Spleen (tissue), 11 donors: ENCODE results near the gene PMPCA. TPM values are rescaled to one million over a fixed set of nuclear protein-coding genes. Genes with fewer than 3 reads are reported as not detected.

Experiments used
- DNase-seq: peaks from one replicate; pipeline ENCODE4 v3.0.0-alpha.2; 2020
- H3K27ac ChIP-seq, 8 donors: fragments of 200-600 bp; sonication (generic) in 7 of 8; 1 replicate in 4 of 8; 2 replicates in 4 of 8; pipeline versions ENCODE4 v1.5.0 to v1.8.0; 2016 to 2021; ENCODE audit warnings: inconsistent platforms in 4 of 8, mild to moderate bottlenecking in 4 of 8, moderate library complexity in 1 of 8
- H3K27me3 ChIP-seq, 7 donors: fragments of 200-600 bp; sonication (generic) in 6 of 7; replicated peaks in 1 of 7; 1 replicate in 4 of 7; 2 replicates in 3 of 7; pipeline versions ENCODE4 v1.5.0 to v1.8.0; 2016 to 2021; ENCODE audit warnings: inconsistent platforms in 3 of 7, mild to moderate bottlenecking in 1 of 7
- H3K36me3 ChIP-seq, 6 donors: fragments of 200-600 bp; sonication (generic) in 5 of 6; 1 replicate in 4 of 6; 2 replicates in 2 of 6; pipeline versions ENCODE4 v1.5.0 to v1.8.0; 2016 to 2021; ENCODE audit warnings: inconsistent platforms in 2 of 6
- H3K4me1 ChIP-seq, 6 donors: fragments of 200-600 bp; sonication (generic) in 5 of 6; 1 replicate in 3 of 6; 2 replicates in 3 of 6; pipeline versions ENCODE4 v1.5.0 to v1.8.0; 2016 to 2021; ENCODE audit warnings: inconsistent platforms in 3 of 6
- H3K4me3 ChIP-seq, 8 donors: fragments of 200-600 bp; sonication (generic) in 7 of 8; 1 replicate in 4 of 8; 2 replicates in 4 of 8; pipeline versions ENCODE4 v1.5.0 to v1.8.0; 2016 to 2021; ENCODE audit warnings: inconsistent platforms in 4 of 8, mild to moderate bottlenecking in 4 of 8, moderate library complexity in 2 of 8
- H3K9me3 ChIP-seq, 8 donors: fragments of 200-600 bp; sonication (generic) in 7 of 8; 1 replicate in 4 of 8; 2 replicates in 4 of 8; pipeline versions ENCODE4 v1.5.0 to v1.8.0; 2016 to 2021; ENCODE audit warnings: inconsistent platforms in 4 of 8
- POLR2A ChIP-seq, 3 donors: fragments of 450-650 bp; IDR thresholded peaks; one replicate each; pipeline ENCODE4 v1.5.1; 2017; ENCODE audit warnings: antibody characterized with exemption in 3 of 3, mild to moderate bottlenecking in 1 of 3
- POLR2AphosphoS5 ChIP-seq, 3 donors: sonication (generic); formaldehyde crosslinking; IDR thresholded peaks; one replicate each; pipeline ENCODE4 v1.5.1; 2017; ENCODE audit warnings: antibody characterized with exemption in 3 of 3
- WGBS, 5 donors: extraction: QIAGEN DNeasy Blood & Tissue Kit in 3 of 5; methylation state at CpG; one replicate each; pipeline versions ENCODE4 v1.1.5 to v1.1.7; 2013 to 2018; 5-methylcytosine and 5-hydroxymethylcytosine counted together
- intact Hi-C: fragments of 100-400 bp; cut with DNase I; formaldehyde crosslinking; loops from one replicate; pipeline ENCODE4 v1.15.0; 2023; ENCODE audit warnings: low total_unique reads
- polyA plus RNA-seq, 3 donors: library from polyadenylated mRNA; stranded (reverse); fragments of 200-250 nt; gene quantifications; one replicate each; pipeline ENCODE4 v1.2.1, GENCODE V29; 2013
- total RNA-seq, 7 donors: library from RNA; depleted of rRNA in 3 of 7; stranded (reverse); fragments of >200 nt in 3 of 7; fragmentation: NEBNext Ultra II Directional in 4 of 7; extraction: Animal tissue kit (Norgen Biotek cat#: 25700) in 4 of 7; gene quantifications; one replicate each; pipeline versions ENCODE4 v1.1.0 to v1.2.1, GENCODE V29; 2016 to 2021
- TF ChIP-seq, protein P1 (sequence below), 11 experiments: fragments of 200-600 bp in 7 of 11; fragments of 450-650 bp in 4 of 11; sonication (generic) in 4 of 11; IDR thresholded peaks in 8 of 11; conservative IDR thresholded peaks in 3 of 11; 1 replicate in 7 of 11; 2 replicates in 4 of 11; pipeline versions ENCODE4 v1.4.0 to v1.8.0; 2016 to 2021; ENCODE audit warnings: antibody characterized with exemption in 11 of 11, inconsistent platforms in 4 of 11, mild to moderate bottlenecking in 1 of 11
- donor health status: healthy with polysubstance abuse.
- donor health status: DM: no; HTN: no; CAD: no; lungs with moderate emphysema.
- donor health status: DM: no; HTN: no; CAD: no.
- donor health status: Bipolar disorder and iron deficiency.
- donor health status: healthy.
- donor health status: DM: no; HTN: no; CAD: no.
- donor health status: DM: yes; HTN: yes; CAD: no.

Gene PMPCA
- total and polyA plus RNA-seq, 10 donors: 36.8 to 56.2 (median 47.1) TPM

DNA sequence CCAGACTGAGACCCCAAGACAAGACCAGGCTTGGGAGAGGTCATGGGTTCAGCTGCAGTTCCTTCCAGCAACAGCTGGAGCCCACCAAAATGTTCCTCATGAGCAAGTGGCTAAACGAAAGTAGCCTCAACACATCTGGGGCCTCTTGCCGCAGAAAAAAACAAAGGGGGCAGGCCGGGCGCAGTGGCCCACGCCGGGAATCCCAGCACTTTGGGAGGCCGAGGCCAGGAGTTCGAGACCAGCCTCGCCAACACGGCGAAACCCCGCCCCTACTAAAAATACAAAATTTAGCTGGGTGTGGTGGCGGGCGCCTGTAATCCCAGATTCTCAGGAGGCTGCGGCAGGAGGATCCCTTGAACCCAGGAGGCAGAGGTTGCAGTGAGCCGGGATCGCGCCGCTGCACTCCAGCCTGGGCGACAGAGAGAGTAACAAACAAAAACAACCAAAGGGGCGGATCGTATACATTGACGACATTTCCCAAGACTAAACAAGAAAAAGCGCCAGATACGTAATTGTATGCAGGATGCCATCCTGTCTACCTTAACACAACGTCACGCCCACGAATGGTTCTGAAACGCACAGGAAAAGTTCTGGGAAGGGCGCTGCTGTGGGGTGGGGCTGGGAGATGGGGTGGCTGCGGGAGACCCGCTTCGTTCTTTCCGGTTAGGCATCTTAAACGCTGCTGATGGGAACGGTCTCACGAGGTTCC is 27.5 kb downstream of the PMPCA start:
- Histone ChIP-seq H3K4me3 (peak overlapping the region; percentile 66 to 99 (median 97)), H3K36me3 (peaks cover 0 to 64% (median 32%) of the 10 kb centered on the region in 6 donors), H3K4me1 (peaks cover 24 to 78% (median 61%) of the 10 kb centered on the region in 6 donors), H3K27me3 (peaks cover 0 to 7% (median 0%) of the 10 kb centered on the region in 7 donors), H3K9me3 (no peaks in the 10 kb centered on the region), H3K27ac (peak overlapping the region in 4 of 8 donors; percentile 86 to 89 (median 88))
- no peak for DNase-seq
- TF ChIP-seq, protein P1, sequence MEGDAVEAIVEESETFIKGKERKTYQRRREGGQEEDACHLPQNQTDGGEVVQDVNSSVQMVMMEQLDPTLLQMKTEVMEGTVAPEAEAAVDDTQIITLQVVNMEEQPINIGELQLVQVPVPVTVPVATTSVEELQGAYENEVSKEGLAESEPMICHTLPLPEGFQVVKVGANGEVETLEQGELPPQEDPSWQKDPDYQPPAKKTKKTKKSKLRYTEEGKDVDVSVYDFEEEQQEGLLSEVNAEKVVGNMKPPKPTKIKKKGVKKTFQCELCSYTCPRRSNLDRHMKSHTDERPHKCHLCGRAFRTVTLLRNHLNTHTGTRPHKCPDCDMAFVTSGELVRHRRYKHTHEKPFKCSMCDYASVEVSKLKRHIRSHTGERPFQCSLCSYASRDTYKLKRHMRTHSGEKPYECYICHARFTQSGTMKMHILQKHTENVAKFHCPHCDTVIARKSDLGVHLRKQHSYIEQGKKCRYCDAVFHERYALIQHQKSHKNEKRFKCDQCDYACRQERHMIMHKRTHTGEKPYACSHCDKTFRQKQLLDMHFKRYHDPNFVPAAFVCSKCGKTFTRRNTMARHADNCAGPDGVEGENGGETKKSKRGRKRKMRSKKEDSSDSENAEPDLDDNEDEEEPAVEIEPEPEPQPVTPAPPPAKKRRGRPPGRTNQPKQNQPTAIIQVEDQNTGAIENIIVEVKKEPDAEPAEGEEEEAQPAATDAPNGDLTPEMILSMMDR (IDR thresholded peaks at IDR 0.05 in 8 of 11, conservative IDR thresholded peaks at IDR 0.05 in 3 of 11): no peak
- 55 to 62% (median 57%) methylated on average over 37 of the region's 37 CpGs for WGBS, 5 donors
- intact Hi-C loops: no loop called here

DNA sequence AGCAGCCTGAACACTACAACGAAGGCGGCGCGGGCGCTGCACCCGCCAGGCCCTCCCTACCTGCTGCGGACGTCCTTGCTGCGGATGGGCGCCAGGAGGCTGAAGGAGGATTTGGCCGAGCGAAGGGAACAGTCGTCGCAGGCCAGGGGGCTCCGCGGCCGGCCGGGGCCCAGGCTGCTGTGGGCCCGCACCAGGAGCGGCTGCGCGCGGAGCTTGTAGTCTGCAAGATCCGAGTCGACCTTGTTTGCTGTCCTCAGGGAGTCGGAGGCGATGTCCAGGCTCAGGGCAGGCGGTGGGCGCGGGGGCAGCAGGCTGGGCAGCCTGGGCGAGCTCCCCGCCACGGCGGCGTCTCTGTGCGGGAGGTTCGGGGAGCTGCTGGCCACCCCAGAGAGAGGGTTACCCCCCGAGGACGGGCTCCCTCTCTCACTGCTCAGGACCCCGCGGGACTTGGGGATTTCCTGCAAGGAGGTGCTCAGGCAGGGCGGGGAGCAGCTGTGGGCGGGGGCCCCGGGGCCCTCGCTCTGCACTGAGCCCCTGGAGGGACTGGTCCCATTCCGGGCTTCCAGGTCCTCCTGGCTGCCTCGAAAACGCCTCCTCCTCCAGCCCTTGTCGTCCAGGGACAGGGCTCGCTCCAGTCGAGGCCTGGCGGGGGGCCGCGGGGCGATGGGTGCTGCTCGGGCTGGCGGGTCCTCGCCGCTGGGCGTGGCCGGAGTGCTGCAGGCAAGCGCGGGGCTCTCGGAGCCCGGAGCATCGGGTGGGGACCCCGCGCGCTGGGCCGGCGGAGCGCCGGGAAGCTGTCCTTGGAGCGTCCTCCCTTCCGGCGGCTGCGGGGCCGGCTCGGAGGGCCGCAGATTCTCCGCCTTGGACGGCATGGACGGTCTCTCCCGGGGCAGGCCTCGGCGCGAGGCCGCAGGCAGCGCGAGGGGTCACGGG is 28.4 kb downstream of the PMPCA start:
- peaks cover 24 to 78% (median 61%) of the 10 kb centered on the region in 6 donors for H3K4me1 ChIP-seq
- peaks cover 0 to 7% (median 0%) of the 10 kb centered on the region in 7 donors for H3K27me3 ChIP-seq
- intact Hi-C loops: no loop called here
- H3K36me3 ChIP-seq: peaks cover 4 to 64% (median 38%) of the 10 kb centered on the region in 6 donors
- TF ChIP-seq POLR2A (IDR thresholded peaks at IDR 0.05): no peak
- peak in 2 of 3 donors; percentile 3 to 27 for TF ChIP-seq POLR2AphosphoS5 (IDR thresholded peaks at IDR 0.05)
- TF ChIP-seq, protein P1 (IDR thresholded peaks at IDR 0.05 in 8 of 11, conservative IDR thresholded peaks at IDR 0.05 in 3 of 11): no peak
- peak overlapping the region; percentile 46 to 89 (median 86) for H3K27ac ChIP-seq
- H3K9me3 ChIP-seq: no peaks in the 10 kb centered on the region
- WGBS, 5 donors: 1 to 4% (median 1%) methylated on average over 31 to 91 of the region's 91 CpGs
- peak; percentile 87 for DNase-seq
- H3K4me3 ChIP-seq: peak overlapping the region; percentile 66 to 99 (median 97)

DNA sequence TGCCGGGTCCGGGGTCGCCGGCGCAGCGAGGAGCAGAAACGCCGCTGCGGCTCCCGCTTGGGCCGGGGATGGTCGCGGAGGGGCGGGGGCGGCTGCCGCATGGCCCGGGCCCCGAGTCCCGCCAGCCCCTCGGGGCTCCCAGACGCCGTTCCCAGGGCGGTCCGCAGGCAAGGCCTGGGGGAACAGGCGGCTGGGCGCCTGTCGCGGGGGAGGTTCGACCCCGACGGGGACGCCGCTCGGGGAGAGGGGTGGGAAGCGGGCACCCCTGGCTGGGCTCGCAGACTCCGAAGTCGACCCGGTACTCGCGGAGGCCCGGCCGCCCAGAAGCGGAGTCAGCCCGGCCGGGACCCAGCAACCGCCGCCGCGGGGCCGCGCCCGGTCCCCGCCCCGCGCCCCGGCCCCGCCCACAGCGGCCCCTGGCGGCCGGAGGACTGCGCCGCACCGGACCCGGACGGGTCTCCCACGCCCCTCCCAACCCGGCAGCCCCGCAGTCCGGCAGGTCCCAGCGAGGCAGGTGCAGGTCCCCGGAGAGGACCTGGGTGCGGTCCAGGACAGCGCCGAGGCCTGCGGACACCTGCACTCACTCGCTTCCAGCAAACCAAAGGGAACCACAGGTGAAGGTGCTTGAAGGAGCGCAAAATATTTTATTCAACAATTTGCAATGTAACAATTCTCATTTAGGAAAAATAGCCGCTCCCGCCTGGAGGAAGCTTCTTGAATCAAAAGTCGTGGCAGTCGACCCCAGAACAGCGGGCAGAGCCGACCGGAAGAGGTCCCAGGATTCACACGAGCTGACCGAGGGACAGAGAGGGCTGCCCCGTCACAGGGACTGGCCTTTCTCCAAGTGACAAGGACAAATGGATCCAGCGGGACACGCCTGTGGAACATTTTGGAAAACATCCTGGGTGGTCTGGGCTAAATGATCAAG is 29.3 kb downstream of the PMPCA start, which contains the start of gene INPP5E:
INPP5E (minus strand) TSS at position 365 of the 928 bp plus-strand sequence. CDS start 426 bp downstream, outside the sequence.
- Histone ChIP-seq H3K27me3 (peaks cover 0 to 7% (median 0%) of the 10 kb centered on the region in 7 donors), H3K4me1 (peaks cover 24 to 76% (median 61%) of the 10 kb centered on the region in 6 donors), H3K27ac (peak within 1 kb of the TSS; percentile 46 to 89 (median 86)), H3K36me3 (peaks cover 4 to 64% (median 47%) of the 10 kb centered on the region in 6 donors), H3K4me3 (peak within 1 kb of the TSS; percentile 66 to 99 (median 97)), H3K9me3 (no peaks in the 10 kb centered on the region)
- TF ChIP-seq POLR2A (IDR thresholded peaks at IDR 0.05): no peak
- peak; percentile 30 to 71 (median 53) for TF ChIP-seq POLR2AphosphoS5 (IDR thresholded peaks at IDR 0.05)
- TF ChIP-seq, protein P1 (IDR thresholded peaks at IDR 0.05 in 8 of 11, conservative IDR thresholded peaks at IDR 0.05 in 3 of 11): peak; percentile 31 to 94 (median 74)
- DNase-seq: peak; percentile 95
- intact Hi-C loops: no loop called here
- WGBS, 5 donors: 8 to 66% (median 12%) methylated on average over 12 to 90 of the region's 90 CpGs
